HCT116 (cell line): Measurements from ENCODE around the gene CNTN4. TPM values are rescaled to one million over a fixed set of nuclear protein-coding genes. Genes with fewer than 3 reads are reported as not detected.

Source experiments
- ATAC-seq: fragments of 200-7000 bp; cut with Tn5 transposase; 2 replicates; pipeline ENCODE4 v1.9.1; 2020; ENCODE audit warnings: mild to moderate bottlenecking, moderate library complexity
- BruUV-seq: library from RNA; stranded (reverse); fragments of 400-500 nt; replicated peaks from 2 replicates; lab custom pipeline; 2021; lab: Mats Ljungman, UMichigan
- CTCF ChIA-PET: fragments of 300-600 bp; sonication (Branson Sonifier 250); formaldehyde crosslinking; loops from one replicate; lab custom pipeline; 2021; ENCODE audit warnings: antibody characterized with exemption; lab: Charles Lee
- POLR2A ChIA-PET: fragments of 300-600, 350-600 bp; sonication (Branson Sonifier 250); formaldehyde crosslinking; loops from one replicate; lab custom pipeline; 2021; ENCODE audit warnings: antibody characterized with exemption; lab: Charles Lee
- RAD21 ChIA-PET, 2 experiments: fragments of 300-600 bp; sonication (Branson Sonifier 250); formaldehyde crosslinking; loops; one replicate each; lab custom pipeline; 2023; ENCODE audit warnings: low total read pairs in 2 of 2; ENCODE audit not compliant: uncharacterized antibody in 2 of 2, unreplicated experiment in 2 of 2, low non-redundant PET in 1 of 2; lab: Charles Lee
- DNase-seq: peaks from one replicate; pipeline ENCODE4 v3.0.0-alpha.2; 2010; ENCODE audit warnings: low read depth, low spot score
- H2AFZ ChIP-seq: fragments of 200-600 bp; shearing (Covaris generic), sonication (generic); 2 replicates; pipeline ENCODE4 v1.6.1; 2017; ENCODE audit warnings: low read depth, mixed run types, mixed read lengths, antibody characterized with exemption, low read length; ENCODE audit not compliant: poor library complexity, severe bottlenecking
- H3K27ac ChIP-seq: 2 replicates; pipeline ENCODE4 v1.5.1; 2012; ENCODE audit warnings: low read depth, low read length
- H3K27me3 ChIP-seq: fragments of 200-600 bp; sonication (generic); 2 replicates; pipeline ENCODE4 v1.6.1; 2016; ENCODE audit warnings: mixed run types, low read length, mixed read lengths; ENCODE audit not compliant: insufficient read depth
- H3K36me3 ChIP-seq, 2 experiments: fragments of 200-500 bp in 1 of 2; fragments of 200-600 bp in 1 of 2; sonication (Bioruptor generic) in 1 of 2; sonication (generic) in 1 of 2; 2 replicates each; pipeline versions ENCODE4 v1.5.1 to v1.6.1; 2014 to 2016; ENCODE audit warnings: low read length in 2 of 2, inconsistent platforms in 1 of 2, mixed read lengths in 1 of 2, mixed run types in 1 of 2; ENCODE audit not compliant: insufficient read depth in 2 of 2, control insufficient read depth in 1 of 2
- H3K4me1 ChIP-seq, 2 experiments: fragments of 200-600 bp in 1 of 2; sonication (generic) in 1 of 2; 2 replicates each; pipeline versions ENCODE4 v1.5.1 to v1.6.1; 2012 to 2017; ENCODE audit warnings: low read length in 2 of 2, inconsistent platforms in 1 of 2, mild to moderate bottlenecking in 1 of 2, mixed read lengths in 1 of 2, mixed run types in 1 of 2, moderate library complexity in 1 of 2; ENCODE audit not compliant: insufficient read depth in 2 of 2, control insufficient read depth in 1 of 2
- H3K4me2 ChIP-seq: fragments of 200-600 bp; sonication (generic); 2 replicates; pipeline ENCODE4 v1.6.1; 2017; ENCODE audit warnings: mixed run types, low read length, mixed read lengths
- H3K4me3 ChIP-seq, 2 experiments: fragments of 200-600 bp in 1 of 2; sonication (generic) in 1 of 2; replicated peaks in 1 of 2; 2 replicates each; pipeline ENCODE4 v1.5.1; 2011 to 2016; ENCODE audit warnings: low read length in 2 of 2, control low read depth in 1 of 2, low read depth in 1 of 2, mild to moderate bottlenecking in 1 of 2, mixed read lengths in 1 of 2, mixed run types in 1 of 2
- H3K79me2 ChIP-seq: fragments of 200-600 bp; sonication (generic); 2 replicates; pipeline ENCODE4 v1.6.1; 2017; ENCODE audit warnings: mild to moderate bottlenecking, mixed run types, low read length, moderate library complexity, mixed read lengths; ENCODE audit not compliant: insufficient read depth
- H3K9ac ChIP-seq: fragments of 200-600 bp; sonication (generic); 2 replicates; pipeline ENCODE4 v1.6.1; 2016; ENCODE audit warnings: low read length, mixed read lengths
- H3K9me2 ChIP-seq: fragments of 200-600 bp; sonication (generic), shearing (Covaris generic); 2 replicates; pipeline ENCODE4 v1.6.1; 2017; ENCODE audit warnings: mixed run types, mild to moderate bottlenecking, moderate library complexity; ENCODE audit not compliant: insufficient read depth
- H3K9me3 ChIP-seq, 2 experiments: fragments of 200-500 bp in 1 of 2; fragments of 200-600 bp in 1 of 2; sonication (Bioruptor generic) in 1 of 2; sonication (generic) in 1 of 2; 2 replicates each; pipeline ENCODE4 v1.6.1; 2014 to 2017; ENCODE audit warnings: low read length in 2 of 2, mixed read lengths in 2 of 2, inconsistent platforms in 1 of 2, low read depth in 1 of 2, mild to moderate bottlenecking in 1 of 2, mixed run types in 1 of 2, moderate library complexity in 1 of 2; ENCODE audit not compliant: control insufficient read depth in 1 of 2, insufficient read depth in 1 of 2
- H4K20me1 ChIP-seq: fragments of 200-600 bp; sonication (generic), shearing (Covaris generic); 2 replicates; pipeline ENCODE4 v1.6.1; 2017; ENCODE audit warnings: mixed run types, mild to moderate bottlenecking, moderate library complexity; ENCODE audit not compliant: insufficient read depth
- CEBPB ChIP-seq: IDR thresholded peaks from 2 replicates; pipeline ENCODE4 v1.6.1; 2012; ENCODE audit warnings: low read depth
- EGR1 ChIP-seq: IDR thresholded peaks from 2 replicates; pipeline ENCODE4 v1.6.1; 2012; ENCODE audit warnings: low read depth
- EZH2 ChIP-seq: fragments of 200-600 bp; sonication (generic); IDR thresholded peaks from 2 replicates; pipeline ENCODE4 v1.6.1; 2017; ENCODE audit warnings: antibody characterized with exemption, mixed run types
- EZH2phosphoT487 ChIP-seq: fragments of 200-600 bp; IDR thresholded peaks from 2 replicates; pipeline ENCODE4 v1.6.1; 2018; ENCODE audit warnings: antibody characterized with exemption, borderline replicate concordance
- FOSL1 ChIP-seq: IDR thresholded peaks from 2 replicates; pipeline ENCODE4 v1.6.1; 2012; ENCODE audit warnings: low read depth
- JUND ChIP-seq: IDR thresholded peaks from 2 replicates; pipeline ENCODE4 v1.6.1; 2012
- REST ChIP-seq: IDR thresholded peaks from 2 replicates; pipeline ENCODE4 v1.6.1; 2012; ENCODE audit warnings: low read depth
- SIN3A ChIP-seq: IDR thresholded peaks from 2 replicates; pipeline ENCODE4 v1.6.1; 2012; ENCODE audit warnings: low read depth
- SP1 ChIP-seq: IDR thresholded peaks from 2 replicates; pipeline ENCODE4 v1.6.1; 2012; ENCODE audit warnings: low read depth
- SRF ChIP-seq: IDR thresholded peaks from 2 replicates; pipeline ENCODE4 v1.6.1; 2012; ENCODE audit warnings: low read depth
- TCF7L2 ChIP-seq: IDR thresholded peaks from 2 replicates; pipeline ENCODE4 v1.7.0; 2011; ENCODE audit warnings: borderline replicate concordance, inconsistent platforms; ENCODE audit not compliant: insufficient read depth, insufficient read length; ENCODE audit errors: extremely low read depth
- YY1 ChIP-seq: IDR thresholded peaks from 2 replicates; pipeline ENCODE4 v1.6.1; 2011; ENCODE audit warnings: low read length, low read depth, moderate library complexity, mild to moderate bottlenecking; ENCODE audit not compliant: insufficient replicate concordance; ENCODE audit errors: extremely low read depth
- ZBTB33 ChIP-seq: IDR thresholded peaks from 2 replicates; pipeline ENCODE4 v1.6.1; 2011; ENCODE audit warnings: mild to moderate bottlenecking, low read length, moderate library complexity; ENCODE audit not compliant: insufficient replicate concordance; ENCODE audit errors: extremely low read depth
- ZFX ChIP-seq: fragments of 450-650 bp; IDR thresholded peaks from 2 replicates; pipeline ENCODE4 v1.6.1; 2017
- ZNF274 ChIP-seq: fragments of 200-500 bp; sonication (Bioruptor generic); IDR thresholded peaks from 2 replicates; pipeline ENCODE4 v1.6.1; 2014; ENCODE audit warnings: mild to moderate bottlenecking, low read depth, low read length, inconsistent platforms
- intact Hi-C: fragments of 100-400 bp; cut with micrococcal nuclease; formaldehyde crosslinking; loops from 2 replicates; pipeline ENCODE4 v1.10.0; 2022
- total RNA-seq: library from RNA; stranded (reverse); gene quantifications from one replicate; pipeline ENCODE4 v1.2.1, GENCODE V29; 2021; ENCODE audit not compliant: unreplicated experiment
- TF ChIP-seq, protein P1 (sequence below): IDR thresholded peaks from 2 replicates; pipeline ENCODE4 v1.6.1; 2012

The CNTN4 gene
- total RNA-seq, 1 experiment from 2014 or later = not detected

GRCh38 chr3:2643606-2644005, 544.9 kb downstream of the CNTN4 start:
- POLR2A ChIA-PET = no interaction called here
- no peak for ATAC-seq
- CTCF ChIA-PET = no interaction called here
- H3K27me3 ChIP-seq = no peaks in the 10 kb centered on the region
- no peaks in the 10 kb centered on the region for H3K4me1 ChIP-seq
- H3K9ac ChIP-seq = no peak overlapping the region
- peaks cover 7 to 31% of the 10 kb centered on the region in 2 experiments; a peak in 2 of 4 replicates for H3K9me3 ChIP-seq
- H3K36me3 ChIP-seq = no peaks in the 10 kb centered on the region
- no peak overlapping the region for H2AFZ ChIP-seq
- intact Hi-C loops = no loop called here
- no peaks in the 10 kb centered on the region for H4K20me1 ChIP-seq
- no peaks in the 10 kb centered on the region for H3K79me2 ChIP-seq
- RAD21 ChIA-PET = no interaction called here
- no peak overlapping the region for H3K27ac ChIP-seq
- no peak overlapping the region for H3K4me2 ChIP-seq
- no peak for TF ChIP-seq EZH2phosphoT487
- no peak for TF ChIP-seq CEBPB
- no peak overlapping the region for H3K4me3 ChIP-seq
- BruUV-seq = no TSS peak
- no peak for DNase-seq
- H3K9me2 ChIP-seq = no peaks in the 10 kb centered on the region

DNA sequence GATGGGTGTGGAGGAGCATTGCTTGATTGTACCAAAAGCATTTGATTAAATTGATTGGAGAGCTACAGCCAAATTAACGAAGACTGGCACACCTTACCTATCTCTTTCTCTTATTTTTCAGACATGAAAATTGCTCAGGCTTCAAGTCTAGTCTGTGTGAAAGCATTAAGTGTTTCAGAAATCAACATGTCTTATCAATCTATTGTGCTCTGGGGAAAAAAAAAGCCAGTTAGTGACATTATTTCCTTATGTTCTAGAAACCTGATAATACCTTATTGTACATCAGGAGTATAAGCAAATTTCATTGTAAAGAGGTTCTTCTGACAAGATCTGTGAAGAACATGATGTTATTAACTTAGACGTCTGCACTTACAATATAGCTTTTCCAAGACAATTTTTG, 546.3 kb downstream of the CNTN4 start:
- Histone ChIP-seq H3K4me3 (no peak overlapping the region), H3K4me1 (no peaks in the 10 kb centered on the region), H2AFZ (no peak overlapping the region), H3K27ac (no peak overlapping the region), H3K9ac (no peak overlapping the region), H3K27me3 (no peaks in the 10 kb centered on the region), H3K9me3 (peaks cover 8 to 31% of the 10 kb centered on the region in 2 experiments; a peak in 2 of 4 replicates), H3K36me3 (no peaks in the 10 kb centered on the region), H4K20me1 (no peaks in the 10 kb centered on the region), H3K79me2 (no peaks in the 10 kb centered on the region), H3K4me2 (no peak overlapping the region), H3K9me2 (no peaks in the 10 kb centered on the region)
- DNase-seq (no peak), ATAC-seq (no peak)
- BruUV-seq = no TSS peak
- RAD21 ChIA-PET = no interaction called here
- POLR2A ChIA-PET = no interaction called here
- CTCF ChIA-PET = no interaction called here
- intact Hi-C loops = no loop called here
- TF ChIP-seq TCF7L2 (no peak), CEBPB (no peak), YY1 (no peak), REST (no peak), EZH2 (no peak), ZNF274 (no peak), ZFX (no peak), SRF (no peak), ZBTB33 (no peak), FOSL1 (no peak), EZH2phosphoT487 (no peak), JUND (no peak), SP1 (no peak), SIN3A (no peak), EGR1 (no peak)
- TF ChIP-seq, protein P1, sequence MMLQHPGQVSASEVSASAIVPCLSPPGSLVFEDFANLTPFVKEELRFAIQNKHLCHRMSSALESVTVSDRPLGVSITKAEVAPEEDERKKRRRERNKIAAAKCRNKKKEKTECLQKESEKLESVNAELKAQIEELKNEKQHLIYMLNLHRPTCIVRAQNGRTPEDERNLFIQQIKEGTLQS = no peak
